ENCODE data around the gene PAIP2B. TPM values are rescaled to one million over a fixed set of nuclear protein-coding genes. Genes with fewer than 3 reads are reported as not detected.

The PAIP2B gene
- polyA plus RNA-seq, 1 donor from 2014 or later: 14.4 TPM

- Histone ChIP-seq H3K36me3 (ENCODE audit: insufficient read depth, low read length) (no peaks in the 10 kb centered on the region), H3K9me3 (ENCODE audit: low read length) (no peaks in the 10 kb centered on the region), H2AFZ (ENCODE audit: low read depth, low read length) (no peak overlapping the region), H4K20me1 (ENCODE audit: insufficient read depth) (no peaks in the 10 kb centered on the region), H3K27ac (ENCODE audit: low read length) (no peak overlapping the region), H3K79me2 (replicated peaks; ENCODE audit: insufficient read depth, low read length) (no peaks in the 10 kb centered on the region), H3F3A (ENCODE audit: insufficient read depth, low read length, poor library complexity, severe bottlenecking) (no peaks in the 10 kb centered on the region), H3K9ac (ENCODE audit: low read length) (no peak overlapping the region), H3K9me2 (ENCODE audit: insufficient read depth, low read length) (no peaks in the 10 kb centered on the region), H3K4me2 (ENCODE audit: low read length) (no peak overlapping the region), H3K4me3 (ENCODE audit: low read length) (no peak overlapping the region), H3K27me3 (ENCODE audit: insufficient read depth, low read depth, low read length) (no peaks in the 10 kb centered on the region)
- TF ChIP-seq SMC3 (conservative IDR thresholded peaks at IDR 0.05; ENCODE audit: poor library complexity): no peak
- no peak for TF ChIP-seq RAD21 (conservative IDR thresholded peaks at IDR 0.05)
- no peak for TF ChIP-seq EZH2 (IDR thresholded peaks at IDR 0.05; ENCODE audit: borderline replicate concordance, insufficient read depth, low read length, poor library complexity, severe bottlenecking)
- no peak for TF ChIP-seq TAF1 (IDR thresholded peaks at IDR 0.05; ENCODE audit: low read depth)
- TF ChIP-seq REST (IDR thresholded peaks at IDR 0.05; ENCODE audit: borderline replicate concordance): no peak
- no peak for TF ChIP-seq EP300 (conservative IDR thresholded peaks at IDR 0.05; ENCODE audit: poor library complexity, severe bottlenecking)
- TF ChIP-seq MXI1 (conservative IDR thresholded peaks at IDR 0.05; ENCODE audit: poor library complexity, severe bottlenecking): no peak
- no peak for TF ChIP-seq CTCF (IDR thresholded peaks at IDR 0.05; ENCODE audit: poor library complexity, severe bottlenecking)
- TF ChIP-seq POLR2AphosphoS5 (IDR thresholded peaks at IDR 0.05): no peak
Measured at GRCh38 chr2:71240794-71241193, 13.9 kb upstream of the PAIP2B start.

- no peaks in the 10 kb centered on the region for H3K36me3 ChIP-seq (ENCODE audit: insufficient read depth, low read length)
- no peaks in the 10 kb centered on the region for H3K79me2 ChIP-seq (replicated peaks; ENCODE audit: insufficient read depth, low read length)
- no peak for TF ChIP-seq MXI1 (conservative IDR thresholded peaks at IDR 0.05; ENCODE audit: poor library complexity, severe bottlenecking)
- no peak for TF ChIP-seq CTCF (IDR thresholded peaks at IDR 0.05; ENCODE audit: poor library complexity, severe bottlenecking)
- TF ChIP-seq SMC3 (conservative IDR thresholded peaks at IDR 0.05; ENCODE audit: poor library complexity): no peak
- no peak for TF ChIP-seq EP300 (conservative IDR thresholded peaks at IDR 0.05; ENCODE audit: poor library complexity, severe bottlenecking)
- TF ChIP-seq EZH2 (IDR thresholded peaks at IDR 0.05; ENCODE audit: borderline replicate concordance, insufficient read depth, low read length, poor library complexity, severe bottlenecking): no peak
- TF ChIP-seq POLR2AphosphoS5 (IDR thresholded peaks at IDR 0.05): no peak
- no peak for TF ChIP-seq TAF1 (IDR thresholded peaks at IDR 0.05; ENCODE audit: low read depth)
- TF ChIP-seq REST (IDR thresholded peaks at IDR 0.05; ENCODE audit: borderline replicate concordance): no peak
- H3K4me3 ChIP-seq (ENCODE audit: low read length): no peak overlapping the region
- no peaks in the 10 kb centered on the region for H3K9me3 ChIP-seq (ENCODE audit: low read length)
- no peaks in the 10 kb centered on the region for H3K27me3 ChIP-seq (ENCODE audit: insufficient read depth, low read depth, low read length)
- no peak overlapping the region for H3K27ac ChIP-seq (ENCODE audit: low read length)
- no peaks in the 10 kb centered on the region for H4K20me1 ChIP-seq (ENCODE audit: insufficient read depth)
- H2AFZ ChIP-seq (ENCODE audit: low read depth, low read length): no peak overlapping the region
- no peaks in the 10 kb centered on the region for H3F3A ChIP-seq (ENCODE audit: insufficient read depth, low read length, poor library complexity, severe bottlenecking)
- H3K9ac ChIP-seq (ENCODE audit: low read length): no peak overlapping the region
- no peak overlapping the region for H3K4me2 ChIP-seq (ENCODE audit: low read length)
- H3K9me2 ChIP-seq (ENCODE audit: insufficient read depth, low read length): no peaks in the 10 kb centered on the region
Measured at GRCh38 chr2:71238089-71238488, 11.2 kb upstream of the PAIP2B start.

All from neural cell (in vitro differentiated cells).